GM19452 (cell line): ENCODE results near the gene RANBP3L.
"Not testable (repeated sequence)": the region's sequence is repeated elsewhere in the genome, so short reads cannot be mapped to it uniquely, and the experiment has no call there.

Experiments used
- ATAC-seq: cut with Tn5 transposase; IDR thresholded peaks from one replicate; pipeline ENCODE4 v1.9.1; 2021; ENCODE audit not compliant: unreplicated experiment

Gene RANBP3L

GRCh38 chr5:36297653-36298052, 4.0 kb downstream of the RANBP3L start:
- no peak for ATAC-seq

- ATAC-seq: no peak
Measured at GRCh38 chr5:36285837-36286615, 15.7 kb downstream of the RANBP3L start.

- not testable (repeated sequence) for ATAC-seq
Measured at GRCh38 chr5:36283775-36284174, 17.9 kb downstream of the RANBP3L start.

GRCh38 chr5:36281626-36282025, 20.1 kb downstream of the RANBP3L start:
- no peak for ATAC-seq

GRCh38 chr5:36279054-36279698, 22.5 kb downstream of the RANBP3L start:
- ATAC-seq: no peak

GRCh38 chr5:36277521-36278176, 24.1 kb downstream of the RANBP3L start:
- ATAC-seq: no peak

- ATAC-seq: no peak
Measured at GRCh38 chr5:36276864-36277263, 24.8 kb downstream of the RANBP3L start.

GRCh38 chr5:36273809-36274526, 27.7 kb downstream of the RANBP3L start:
- no peak for ATAC-seq

- ATAC-seq: no peak
Measured at GRCh38 chr5:36272136-36272690, 29.5 kb downstream of the RANBP3L start.

- ATAC-seq: no peak
Measured at GRCh38 chr5:36270876-36271575, 30.7 kb downstream of the RANBP3L start.

GRCh38 chr5:36270175-36270574, 31.5 kb downstream of the RANBP3L start:
- ATAC-seq: no peak

GRCh38 chr5:36269478-36269877, 32.2 kb downstream of the RANBP3L start:
- no peak for ATAC-seq

- ATAC-seq: no peak
Measured at GRCh38 chr5:36267905-36268304, 33.8 kb downstream of the RANBP3L start.

- ATAC-seq: no peak
Measured at GRCh38 chr5:36264202-36264760, 37.4 kb downstream of the RANBP3L start.

- ATAC-seq: no peak
Measured at GRCh38 chr5:36261186-36261585, 40.5 kb downstream of the RANBP3L start.

GRCh38 chr5:36253575-36253974, 48.1 kb downstream of the RANBP3L start:
- ATAC-seq: no peak

GRCh38 chr5:36252722-36253365, 48.9 kb downstream of the RANBP3L start:
- no peak for ATAC-seq

- no peak for ATAC-seq
Measured at GRCh38 chr5:36251218-36251617, 50.5 kb downstream of the RANBP3L start.

GRCh38 chr5:36250427-36250826, 51.3 kb downstream of the RANBP3L start:
- no peak for ATAC-seq
